SK-N-SH (cell line): ENCODE data around the gene GRXCR2.

Experiments used
- EP300 ChIP-seq, 2 experiments: IDR thresholded peaks; 2 replicates each; pipeline versions ENCODE4 v1.4.0 to v1.6.1; 2012; ENCODE audit warnings: borderline replicate concordance in 1 of 2, low read depth in 1 of 2, low read length in 1 of 2
- JUND ChIP-seq: IDR thresholded peaks from 2 replicates; pipeline ENCODE4 v1.4.0; 2012
- MXI1 ChIP-seq: IDR thresholded peaks from 2 replicates; pipeline ENCODE4 v1.6.1; 2012; ENCODE audit warnings: mild to moderate bottlenecking, low read depth, low read length, improper control_type of control experiment
- POLR2AphosphoS5 ChIP-seq: IDR thresholded peaks from 2 replicates; pipeline ENCODE4 v1.6.1; 2012; ENCODE audit warnings: low read depth, low read length
- RFX5 ChIP-seq: IDR thresholded peaks from 2 replicates; pipeline ENCODE4 v1.6.1; 2012; ENCODE audit warnings: mild to moderate bottlenecking, improper control_type of control experiment, low read length
- SMC3 ChIP-seq: IDR thresholded peaks from 2 replicates; pipeline ENCODE4 v1.6.1; 2012; ENCODE audit warnings: low read depth, low read length, improper control_type of control experiment
- YY1 ChIP-seq: IDR thresholded peaks from 2 replicates; pipeline ENCODE4 v1.4.0; 2012; ENCODE audit warnings: low read depth, mild to moderate bottlenecking
- TF ChIP-seq, protein P1 (sequence below): fragments of 200-600 bp; sonication (generic); IDR thresholded peaks from 2 replicates; pipeline ENCODE4 v1.6.1; 2017; ENCODE audit warnings: antibody characterized with exemption, mild to moderate bottlenecking, moderate library complexity

DNA sequence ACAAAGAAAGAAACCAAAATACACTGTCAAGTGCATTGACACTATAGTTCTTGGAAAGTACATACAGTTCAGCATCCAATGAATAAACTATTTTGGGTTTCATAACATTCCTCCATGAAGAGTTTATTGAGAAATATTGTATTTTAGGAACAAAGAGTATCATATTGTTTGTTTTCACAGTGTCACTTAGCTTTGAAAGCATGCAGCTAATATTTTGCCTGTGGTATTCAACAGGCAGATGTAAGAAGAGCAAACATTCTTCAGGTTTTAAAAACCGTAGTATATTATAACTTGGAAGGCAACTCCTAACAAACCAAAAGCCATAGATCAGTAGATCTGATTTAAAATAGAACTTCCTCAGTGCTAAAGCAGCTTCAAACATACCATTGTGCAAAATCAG is 42.2 kb downstream of the GRXCR2 start:
- TF ChIP-seq JUND (no peak), EP300 (IDR thresholded peaks at IDR 0.05; ENCODE audit: borderline replicate concordance in 1 of 2, low read depth in 1 of 2, low read length in 1 of 2) (0 out of 4 replicates have a peak, but pooled peaks of 1 of the 2 experiments have one; percentile 18), MXI1 (no peak), SMC3 (no peak), POLR2AphosphoS5 (no peak), RFX5 (no peak), YY1 (no peak)
- TF ChIP-seq, protein P1, sequence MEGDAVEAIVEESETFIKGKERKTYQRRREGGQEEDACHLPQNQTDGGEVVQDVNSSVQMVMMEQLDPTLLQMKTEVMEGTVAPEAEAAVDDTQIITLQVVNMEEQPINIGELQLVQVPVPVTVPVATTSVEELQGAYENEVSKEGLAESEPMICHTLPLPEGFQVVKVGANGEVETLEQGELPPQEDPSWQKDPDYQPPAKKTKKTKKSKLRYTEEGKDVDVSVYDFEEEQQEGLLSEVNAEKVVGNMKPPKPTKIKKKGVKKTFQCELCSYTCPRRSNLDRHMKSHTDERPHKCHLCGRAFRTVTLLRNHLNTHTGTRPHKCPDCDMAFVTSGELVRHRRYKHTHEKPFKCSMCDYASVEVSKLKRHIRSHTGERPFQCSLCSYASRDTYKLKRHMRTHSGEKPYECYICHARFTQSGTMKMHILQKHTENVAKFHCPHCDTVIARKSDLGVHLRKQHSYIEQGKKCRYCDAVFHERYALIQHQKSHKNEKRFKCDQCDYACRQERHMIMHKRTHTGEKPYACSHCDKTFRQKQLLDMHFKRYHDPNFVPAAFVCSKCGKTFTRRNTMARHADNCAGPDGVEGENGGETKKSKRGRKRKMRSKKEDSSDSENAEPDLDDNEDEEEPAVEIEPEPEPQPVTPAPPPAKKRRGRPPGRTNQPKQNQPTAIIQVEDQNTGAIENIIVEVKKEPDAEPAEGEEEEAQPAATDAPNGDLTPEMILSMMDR: no peak
